Right atrium auricular region (tissue), 2 donors: ENCODE results near the gene CREB5. TPM values are rescaled to one million over a fixed set of nuclear protein-coding genes. Genes with fewer than 3 reads are reported as not detected.

Source experiments
- DNase-seq: peaks from one replicate; pipeline ENCODE4 v3.0.0-alpha.2; 2019; ENCODE audit warnings: low spot score
- H3K27ac ChIP-seq, 2 donors: fragments of 200-600 bp; sonication (generic); 1 replicate in 1 of 2; 2 replicates in 1 of 2; pipeline ENCODE4 v1.5.1; 2016 to 2019
- H3K27me3 ChIP-seq, 2 donors: fragments of 200-600 bp; sonication (generic); one replicate each; pipeline versions ENCODE4 v1.5.1 to v1.6.0; 2017 to 2019
- H3K36me3 ChIP-seq: fragments of 200-600 bp; sonication (generic); one replicate; pipeline ENCODE4 v1.5.1; 2016
- H3K4me1 ChIP-seq, 2 donors: fragments of 200-600 bp; sonication (generic); one replicate each; pipeline versions ENCODE4 v1.5.1 to v1.6.0; 2017 to 2019
- H3K4me3 ChIP-seq, 2 donors: fragments of 200-600 bp; sonication (generic); 1 replicate in 1 of 2; 2 replicates in 1 of 2; pipeline ENCODE4 v1.5.1; 2017 to 2019; ENCODE audit warnings: mild to moderate bottlenecking in 1 of 2, moderate library complexity in 1 of 2
- H3K9me3 ChIP-seq, 2 donors: fragments of 200-600 bp; sonication (generic); one replicate each; pipeline ENCODE4 v1.5.1; 2019
- CTCF ChIP-seq, 2 donors: fragments of 200-600 bp; sonication (generic); IDR thresholded peaks; one replicate each; pipeline ENCODE4 v1.5.1; 2019; ENCODE audit warnings: antibody characterized with exemption in 2 of 2
- total RNA-seq, 2 donors: library from RNA; depleted of rRNA; stranded (reverse); fragments of >200 nt; gene quantifications; one replicate each; pipeline ENCODE4 v1.1.0, GENCODE V29; 2016

CREB5 gene
- total RNA-seq, 2 donors from 2014 or later: 10.5 to 20.8 TPM

GRCh38 chr7:28868712-28869111, 456.4 kb downstream of the CREB5 start:
- DNase-seq: no peak
- Histone ChIP-seq H3K36me3 (no peaks in the 10 kb centered on the region), H3K4me3 (no peak overlapping the region), H3K9me3 (no peaks in the 10 kb centered on the region), H3K27ac (no peak overlapping the region), H3K27me3 (no peaks in the 10 kb centered on the region), H3K4me1 (no peaks in the 10 kb centered on the region)
- no peak for TF ChIP-seq CTCF (IDR thresholded peaks at IDR 0.05)

GRCh38 chr7:28871077-28871476, 458.8 kb downstream of the CREB5 start:
- H3K4me1 ChIP-seq: no peaks in the 10 kb centered on the region
- no peaks in the 10 kb centered on the region for H3K9me3 ChIP-seq
- no peak for DNase-seq
- H3K27ac ChIP-seq: no peak overlapping the region
- no peaks in the 10 kb centered on the region for H3K36me3 ChIP-seq
- no peak for TF ChIP-seq CTCF (IDR thresholded peaks at IDR 0.05)
- no peaks in the 10 kb centered on the region for H3K27me3 ChIP-seq
- H3K4me3 ChIP-seq: no peak overlapping the region

- DNase-seq: no peak
- Histone ChIP-seq H3K27ac (no peak overlapping the region), H3K27me3 (no peaks in the 10 kb centered on the region), H3K4me3 (no peak overlapping the region), H3K36me3 (no peaks in the 10 kb centered on the region), H3K4me1 (no peaks in the 10 kb centered on the region), H3K9me3 (no peaks in the 10 kb centered on the region)
- no peak for TF ChIP-seq CTCF (IDR thresholded peaks at IDR 0.05)
Measured at GRCh38 chr7:28871631-28872030, 459.3 kb downstream of the CREB5 start.

GRCh38 chr7:28872226-28872625, 459.9 kb downstream of the CREB5 start:
- Histone ChIP-seq H3K4me3 (no peak overlapping the region), H3K4me1 (no peaks in the 10 kb centered on the region), H3K27ac (no peak overlapping the region), H3K36me3 (no peaks in the 10 kb centered on the region), H3K27me3 (no peaks in the 10 kb centered on the region), H3K9me3 (no peaks in the 10 kb centered on the region)
- DNase-seq: no peak
- no peak for TF ChIP-seq CTCF (IDR thresholded peaks at IDR 0.05)

- Histone ChIP-seq H3K9me3 (no peaks in the 10 kb centered on the region), H3K27me3 (no peaks in the 10 kb centered on the region), H3K36me3 (no peaks in the 10 kb centered on the region), H3K4me3 (no peak overlapping the region), H3K27ac (no peak overlapping the region), H3K4me1 (no peaks in the 10 kb centered on the region)
- TF ChIP-seq CTCF (IDR thresholded peaks at IDR 0.05): no peak
- no peak for DNase-seq
Measured at GRCh38 chr7:28873365-28873764, 461.0 kb downstream of the CREB5 start.

- Histone ChIP-seq H3K4me1 (no peaks in the 10 kb centered on the region), H3K9me3 (no peaks in the 10 kb centered on the region), H3K36me3 (no peaks in the 10 kb centered on the region), H3K4me3 (no peak overlapping the region), H3K27me3 (no peaks in the 10 kb centered on the region), H3K27ac (no peak overlapping the region)
- no peak for TF ChIP-seq CTCF (IDR thresholded peaks at IDR 0.05)
- no peak for DNase-seq
Measured at GRCh38 chr7:28874001-28874400, 461.7 kb downstream of the CREB5 start.
